ENCODE results near the gene NPFFR2. TPM values are rescaled to one million over a fixed set of nuclear protein-coding genes. Genes with fewer than 3 reads are reported as not detected.

The NPFFR2 gene
- total RNA-seq, 1 experiment from 2014 or later = not detected

GRCh38 chr4:72063726-72064125, 31.9 kb downstream of the NPFFR2 start:
- no peaks in the 10 kb centered on the region for H3K27me3 ChIP-seq (ENCODE audit: insufficient read depth, low read length)
- TF ChIP-seq TCF7L2 (IDR thresholded peaks at IDR 0.05; ENCODE audit: borderline replicate concordance, extremely low read depth, insufficient read depth, insufficient read length) (no peak), SP1 (IDR thresholded peaks at IDR 0.05; ENCODE audit: low read depth) (no peak), JUND (IDR thresholded peaks at IDR 0.05) (no peak), ATF3 (IDR thresholded peaks at IDR 0.05) (no peak), EZH2phosphoT487 (IDR thresholded peaks at IDR 0.05; ENCODE audit: borderline replicate concordance) (no peak), CBX3 (IDR thresholded peaks at IDR 0.05; ENCODE audit: low read depth) (no peak), SRF (IDR thresholded peaks at IDR 0.05; ENCODE audit: low read depth) (no peak), EZH2 (IDR thresholded peaks at IDR 0.05) (no peak), ZFX (IDR thresholded peaks at IDR 0.05) (no peak), FOSL1 (IDR thresholded peaks at IDR 0.05; ENCODE audit: low read depth) (no peak), YY1 (IDR thresholded peaks at IDR 0.05; ENCODE audit: extremely low read depth, insufficient replicate concordance, low read depth, low read length) (no peak), CEBPB (IDR thresholded peaks at IDR 0.05; ENCODE audit: low read depth) (no peak), ELF1 (IDR thresholded peaks at IDR 0.05; ENCODE audit: borderline replicate concordance, low read depth) (no peak), SIN3A (IDR thresholded peaks at IDR 0.05; ENCODE audit: low read depth) (no peak), ZBTB33 (IDR thresholded peaks at IDR 0.05; ENCODE audit: extremely low read depth, insufficient replicate concordance, low read length) (no peak), CTCF (IDR thresholded peaks at IDR 0.05 in 2 of 3, conservative IDR thresholded peaks at IDR 0.05 in 1 of 3; ENCODE audit: borderline replicate concordance in 1 of 3, insufficient read depth in 1 of 3, low read depth in 2 of 3, low read length in 2 of 3) (no peak)
- H3K27ac ChIP-seq (ENCODE audit: low read depth, low read length) = no peak overlapping the region
- ChIA-PET CTCF (no interaction called here), POLR2A (no interaction called here), RAD21 (ENCODE audit: low non-redundant PET in 1 of 2, low total read pairs in 2 of 2, uncharacterized antibody in 2 of 2, unreplicated experiment in 2 of 2) (no interaction called here)
- no peaks in the 10 kb centered on the region for H3K9me2 ChIP-seq (ENCODE audit: insufficient read depth)
- no peaks in the 10 kb centered on the region for H3K79me2 ChIP-seq (ENCODE audit: insufficient read depth, low read length)
- no peak for ATAC-seq
- DNase-seq (ENCODE audit: low read depth, low spot score) = no peak
- H3K36me3 ChIP-seq (ENCODE audit: control insufficient read depth in 1 of 2, insufficient read depth in 2 of 2, low read length in 2 of 2) = no peaks in the 10 kb centered on the region
- no peak overlapping the region for H2AFZ ChIP-seq (ENCODE audit: low read depth, low read length, poor library complexity, severe bottlenecking)
- H3K4me2 ChIP-seq (ENCODE audit: low read length) = no peak overlapping the region
- no peaks in the 10 kb centered on the region for H4K20me1 ChIP-seq (ENCODE audit: insufficient read depth)
- H3K9ac ChIP-seq (ENCODE audit: low read length) = no peak overlapping the region
- intact Hi-C loops (cut with micrococcal nuclease) = no loop called here
- H3K4me3 ChIP-seq (replicated peaks in 1 of 2; ENCODE audit: low read depth in 1 of 2, low read length in 2 of 2) = no peak overlapping the region
- H3K4me1 ChIP-seq (ENCODE audit: control insufficient read depth in 1 of 2, insufficient read depth in 2 of 2, low read length in 2 of 2) = no peaks in the 10 kb centered on the region
- no TSS peak for BruUV-seq (replicated peaks)
- H3K9me3 ChIP-seq (ENCODE audit: control insufficient read depth in 1 of 2, insufficient read depth in 1 of 2, low read depth in 1 of 2, low read length in 2 of 2) = peaks cover 3 to 15% of the 10 kb centered on the region in 2 experiments; a peak in 2 of 4 replicates

Measured in HCT116 (cell line).